ENCODE measurements around the gene STX18. TPM values are rescaled to one million over a fixed set of nuclear protein-coding genes. Genes with fewer than 3 reads are reported as not detected.

STX18 gene
- total RNA-seq, 1 donor from 2014 or later = 17.3 TPM

DNA sequence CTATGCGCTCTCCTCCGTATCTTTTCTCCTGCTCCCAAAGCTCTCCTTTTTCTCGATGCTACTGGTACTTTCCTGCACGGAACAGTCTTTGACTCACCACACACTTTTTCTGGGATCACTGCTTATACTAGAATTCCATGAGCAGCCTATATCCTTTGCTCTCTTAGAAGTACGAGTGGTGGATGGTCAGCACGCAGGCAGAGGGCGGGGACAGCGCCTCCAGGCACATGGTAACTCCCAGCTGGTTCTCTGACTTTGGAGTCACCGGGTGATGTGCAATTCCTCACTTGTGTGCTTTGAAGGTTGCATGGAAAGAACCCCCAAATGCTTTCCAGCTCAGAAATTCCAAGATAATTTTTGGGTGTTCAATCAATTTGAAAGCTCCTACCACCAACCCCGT is 56.0 kb downstream of the STX18 start:
- Histone ChIP-seq H3K27me3 (ENCODE audit: low read depth) (no peaks in the 10 kb centered on the region), H3K9me3 (replicated peaks) (no peaks in the 10 kb centered on the region)
- intact Hi-C loops (cut with micrococcal nuclease) = no loop called here

DNA sequence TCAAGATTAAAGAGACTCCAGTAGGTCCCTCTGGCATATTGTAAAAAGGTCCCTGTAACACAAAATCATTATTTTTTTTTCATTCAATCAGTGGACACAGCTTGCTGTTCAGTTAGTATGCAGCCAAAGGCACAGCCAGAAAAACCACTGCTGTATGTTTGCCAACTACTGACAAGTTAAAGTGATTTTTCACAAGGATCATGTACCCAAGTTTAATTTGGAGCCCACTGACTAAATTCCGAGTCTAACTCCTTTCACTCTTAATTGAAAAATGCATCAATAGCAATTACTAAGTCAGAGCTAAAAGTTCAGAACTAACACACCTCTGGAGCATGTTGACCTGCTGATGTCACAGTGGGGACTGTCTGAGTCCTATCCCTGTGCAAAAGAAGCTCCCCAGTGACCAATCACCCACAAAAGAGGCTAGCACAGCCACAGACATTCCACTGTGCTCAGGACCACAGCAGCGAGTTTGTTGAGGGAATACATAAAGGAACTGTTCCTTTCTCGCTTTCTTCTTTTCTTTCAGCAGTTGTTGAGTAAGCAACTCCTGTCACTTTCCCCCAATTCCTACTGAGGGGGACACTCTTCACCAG is 60.4 kb downstream of the STX18 start:
- no peaks in the 10 kb centered on the region for H3K36me3 ChIP-seq
- no peak for DNase-seq
- intact Hi-C loops (cut with micrococcal nuclease) = no loop called here
- H3K4me3 ChIP-seq = no peak overlapping the region
- no peaks in the 10 kb centered on the region for H3K27me3 ChIP-seq (ENCODE audit: low read depth)
- TF ChIP-seq, protein P1, sequence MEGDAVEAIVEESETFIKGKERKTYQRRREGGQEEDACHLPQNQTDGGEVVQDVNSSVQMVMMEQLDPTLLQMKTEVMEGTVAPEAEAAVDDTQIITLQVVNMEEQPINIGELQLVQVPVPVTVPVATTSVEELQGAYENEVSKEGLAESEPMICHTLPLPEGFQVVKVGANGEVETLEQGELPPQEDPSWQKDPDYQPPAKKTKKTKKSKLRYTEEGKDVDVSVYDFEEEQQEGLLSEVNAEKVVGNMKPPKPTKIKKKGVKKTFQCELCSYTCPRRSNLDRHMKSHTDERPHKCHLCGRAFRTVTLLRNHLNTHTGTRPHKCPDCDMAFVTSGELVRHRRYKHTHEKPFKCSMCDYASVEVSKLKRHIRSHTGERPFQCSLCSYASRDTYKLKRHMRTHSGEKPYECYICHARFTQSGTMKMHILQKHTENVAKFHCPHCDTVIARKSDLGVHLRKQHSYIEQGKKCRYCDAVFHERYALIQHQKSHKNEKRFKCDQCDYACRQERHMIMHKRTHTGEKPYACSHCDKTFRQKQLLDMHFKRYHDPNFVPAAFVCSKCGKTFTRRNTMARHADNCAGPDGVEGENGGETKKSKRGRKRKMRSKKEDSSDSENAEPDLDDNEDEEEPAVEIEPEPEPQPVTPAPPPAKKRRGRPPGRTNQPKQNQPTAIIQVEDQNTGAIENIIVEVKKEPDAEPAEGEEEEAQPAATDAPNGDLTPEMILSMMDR (IDR thresholded peaks at IDR 0.05; ENCODE audit: borderline replicate concordance) = no peak
- H3K9me3 ChIP-seq (replicated peaks) = no peaks in the 10 kb centered on the region
- peaks cover 12% of the 10 kb centered on the region for H3K4me1 ChIP-seq
- no peak overlapping the region for H3K27ac ChIP-seq (replicated peaks)

More for the DNA sequence above, 56.0 kb downstream of the STX18 start:
- Histone ChIP-seq H3K27ac (replicated peaks) (no peak overlapping the region), H3K4me1 (peaks cover 9% of the 10 kb centered on the region), H3K4me3 (no peak overlapping the region), H3K36me3 (no peaks in the 10 kb centered on the region)
- DNase-seq = no peak
- TF ChIP-seq, protein P1 (IDR thresholded peaks at IDR 0.05; ENCODE audit: borderline replicate concordance) = no peak

DNA sequence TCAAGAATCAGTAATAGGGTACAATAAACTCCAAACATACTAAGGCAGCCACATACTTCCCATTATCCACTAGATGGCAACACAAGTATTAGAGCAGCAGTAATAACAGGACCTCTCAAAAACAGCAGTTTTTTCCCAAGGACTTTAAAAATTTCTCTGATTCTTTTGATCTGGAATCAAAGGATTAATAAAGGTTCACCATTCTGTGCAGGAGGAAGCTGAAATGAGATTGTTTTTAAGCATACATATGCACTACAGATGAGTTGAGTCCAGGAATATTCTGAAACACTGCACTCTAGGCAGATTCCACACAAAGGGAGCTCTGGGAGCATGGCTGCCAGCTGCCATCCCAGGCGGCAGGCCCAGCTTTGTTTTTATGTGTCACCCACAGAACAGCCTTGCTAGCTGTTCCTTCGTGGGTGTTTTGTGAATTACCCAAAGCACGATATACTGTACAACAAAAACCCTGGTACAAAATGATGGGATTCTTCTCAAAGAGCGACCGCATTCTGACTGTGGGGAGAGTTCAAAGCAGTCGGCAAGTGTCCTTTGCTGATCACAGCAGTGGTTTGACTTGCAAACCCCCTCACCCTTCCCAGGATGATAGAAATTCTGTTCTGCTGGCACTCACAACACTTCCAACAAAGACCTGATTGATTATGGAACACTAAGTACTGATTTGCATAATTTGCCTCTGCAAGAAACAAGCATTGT is 61.0 kb downstream of the STX18 start:
- Histone ChIP-seq H3K27me3 (ENCODE audit: low read depth) (no peaks in the 10 kb centered on the region), H3K4me1 (peaks cover 12% of the 10 kb centered on the region), H3K27ac (replicated peaks) (no peak overlapping the region), H3K9me3 (replicated peaks) (no peaks in the 10 kb centered on the region), H3K36me3 (no peaks in the 10 kb centered on the region), H3K4me3 (no peak overlapping the region)
- DNase-seq = no peak
- TF ChIP-seq, protein P1 (IDR thresholded peaks at IDR 0.05; ENCODE audit: borderline replicate concordance) = peak; percentile 44
- intact Hi-C loops (cut with micrococcal nuclease) = no loop called here

DNA sequence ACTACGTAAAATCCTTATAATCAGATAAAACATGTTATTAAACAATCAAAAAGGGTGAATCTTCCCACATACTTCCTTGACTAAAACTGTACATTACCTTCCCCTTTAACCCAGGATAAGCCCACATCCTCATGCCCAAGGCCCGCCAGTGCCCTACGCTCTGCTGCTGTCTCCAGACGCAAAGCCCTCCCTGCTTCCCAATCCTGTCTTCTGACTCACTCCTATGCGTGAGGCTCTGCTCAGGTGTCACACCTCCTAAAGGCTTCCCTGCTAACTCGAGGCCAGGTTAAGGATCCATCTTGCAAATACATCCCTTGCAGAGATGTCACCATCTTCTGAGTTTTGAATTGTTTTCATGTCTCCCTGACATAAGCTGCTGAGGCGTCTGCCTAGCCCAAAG is 61.6 kb downstream of the STX18 start:
- intact Hi-C loops (cut with micrococcal nuclease) = no loop called here
- H3K4me3 ChIP-seq = no peak overlapping the region
- H3K27me3 ChIP-seq (ENCODE audit: low read depth) = no peaks in the 10 kb centered on the region

DNA sequence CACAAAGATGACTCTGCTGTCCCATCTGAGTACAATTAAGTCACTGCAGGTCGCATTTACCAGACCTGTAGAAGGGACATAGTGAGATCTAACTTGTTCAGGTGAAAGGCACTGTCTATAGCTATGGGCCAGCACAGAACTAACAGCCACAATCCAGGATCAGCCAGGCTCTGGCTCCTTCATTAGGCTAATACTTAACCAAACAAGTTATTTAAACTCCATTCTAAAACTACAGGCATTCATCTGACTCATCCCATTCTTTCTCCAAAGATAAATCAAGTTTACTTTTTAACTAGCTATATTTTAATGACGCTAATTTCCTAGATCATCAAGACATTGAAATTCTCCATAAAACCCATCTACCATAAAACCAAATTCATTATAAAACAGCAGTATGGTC is 62.5 kb downstream of the STX18 start:
- peaks cover 19% of the 10 kb centered on the region for H3K4me1 ChIP-seq
- H3K36me3 ChIP-seq = no peaks in the 10 kb centered on the region
- no peak overlapping the region for H3K27ac ChIP-seq (replicated peaks)
- H3K4me3 ChIP-seq = no peak overlapping the region
- TF ChIP-seq, protein P1 (IDR thresholded peaks at IDR 0.05; ENCODE audit: borderline replicate concordance) = no peak
- H3K27me3 ChIP-seq (ENCODE audit: low read depth) = no peaks in the 10 kb centered on the region
- no peak for DNase-seq
- H3K9me3 ChIP-seq (replicated peaks) = no peaks in the 10 kb centered on the region
- intact Hi-C loops (cut with micrococcal nuclease) = no loop called here

More for the DNA sequence above, 61.6 kb downstream of the STX18 start:
- Histone ChIP-seq H3K4me1 (peaks cover 12% of the 10 kb centered on the region), H3K27ac (replicated peaks) (no peak overlapping the region), H3K36me3 (no peaks in the 10 kb centered on the region), H3K9me3 (replicated peaks) (no peaks in the 10 kb centered on the region)
- TF ChIP-seq, protein P1 (IDR thresholded peaks at IDR 0.05; ENCODE audit: borderline replicate concordance) = no peak
- no peak for DNase-seq
